HepG2 (cell line): ENCODE data around the gene PPP2R5E. TPM values are rescaled to one million over a fixed set of nuclear protein-coding genes. Genes with fewer than 3 reads are reported as not detected.

Source experiments
- AHDC1 ChIP-seq: sonication (generic); formaldehyde crosslinking; IDR thresholded peaks from 2 replicates; pipeline ENCODE4 v1.5.1; 2020; ENCODE audit warnings: mild to moderate bottlenecking, missing genetic modification reagents, borderline replicate concordance
- ATRX ChIP-seq: sonication (generic); formaldehyde crosslinking; IDR thresholded peaks from 2 replicates; pipeline ENCODE4 v1.4.0; 2020; ENCODE audit warnings: missing genetic modification reagents, borderline replicate concordance
- DNMT1 ChIP-seq: sonication (generic); formaldehyde crosslinking; IDR thresholded peaks from 2 replicates; pipeline ENCODE4 v1.5.1; 2020; ENCODE audit warnings: mild to moderate bottlenecking, missing genetic modification reagents
- FOXA1 ChIP-seq, 2 experiments: fragments of 450-650 bp in 1 of 2; sonication (generic) in 1 of 2; formaldehyde crosslinking in 1 of 2; IDR thresholded peaks; 2 replicates each; pipeline versions ENCODE4 v1.4.0 to v1.6.1; 2016 to 2020; ENCODE audit warnings: missing genetic modification reagents in 1 of 2
- GATA4 ChIP-seq: sonication (generic); IDR thresholded peaks from 2 replicates; pipeline ENCODE4 v1.6.1; 2016; ENCODE audit warnings: antibody characterized with exemption, low read depth, borderline replicate concordance
- HBP1 ChIP-seq: IDR thresholded peaks from 2 replicates; pipeline ENCODE4 v1.6.1; 2016; ENCODE audit warnings: low read depth, control low read depth
- HDAC6 ChIP-seq: fragments of 200-600 bp; sonication (generic); IDR thresholded peaks from 2 replicates; pipeline ENCODE4 v1.7.0; 2017; ENCODE audit warnings: mild to moderate bottlenecking, antibody characterized with exemption, low read length, low read depth
- MIXL1 ChIP-seq: IDR thresholded peaks from 2 replicates; pipeline ENCODE4 v1.6.1; 2016
- MNT ChIP-seq: fragments of 450-650 bp; IDR thresholded peaks from 2 replicates; pipeline ENCODE4 v1.6.1; 2016
- PPARG ChIP-seq: conservative IDR thresholded peaks from 2 replicates; pipeline ENCODE4 v1.6.1; 2016; ENCODE audit warnings: missing biosample characterization, missing genetic modification reagents
- RAD21 ChIP-seq: fragments of 450-650 bp; formaldehyde crosslinking; IDR thresholded peaks from 2 replicates; pipeline ENCODE4 v1.5.0; 2020; ENCODE audit warnings: mild to moderate bottlenecking
- SP2 ChIP-seq: sonication (generic); formaldehyde crosslinking; IDR thresholded peaks from 2 replicates; pipeline ENCODE4 v1.5.1; 2020; ENCODE audit warnings: mild to moderate bottlenecking, missing genetic modification reagents
- ZMYM4 ChIP-seq: sonication (generic); formaldehyde crosslinking; IDR thresholded peaks from 2 replicates; pipeline ENCODE4 v1.8.1; 2023; ENCODE audit warnings: mild to moderate bottlenecking, missing genetic modification reagents
- ZNF10 ChIP-seq: sonication (generic); formaldehyde crosslinking; IDR thresholded peaks from 2 replicates; pipeline ENCODE4 v1.4.0; 2020; ENCODE audit warnings: mild to moderate bottlenecking, low read depth, missing genetic modification reagents, borderline replicate concordance
- ZNF354B ChIP-seq: sonication (generic); formaldehyde crosslinking; IDR thresholded peaks from 2 replicates; pipeline ENCODE4 v1.8.0; 2022; ENCODE audit warnings: mild to moderate bottlenecking, missing genetic modification reagents
- ZNF564 ChIP-seq: sonication (generic); formaldehyde crosslinking; IDR thresholded peaks from 2 replicates; pipeline ENCODE4 v1.8.1; 2023; ENCODE audit warnings: mild to moderate bottlenecking, missing genetic modification reagents
- polyA plus RNA-seq, 8 experiments: library from polyadenylated mRNA; depleted of rRNA in 3 of 8; stranded (reverse) in 7 of 8; unstranded in 1 of 8; fragments of >200 nt; fragmentation: Illumina TruSeq in 4 of 8; extraction: Trizol in 4 of 8; gene quantifications; 2 replicates each; pipeline versions ENCODE4 v1.2.1 to v1.2.3, GENCODE V29; 2011 to 2016; ENCODE audit warnings: low read depth in 4 of 8, missing spikeins in 1 of 8, mixed read lengths in 1 of 8; ENCODE audit not compliant: insufficient read depth in 1 of 8
- total RNA-seq, 5 experiments: library from RNA; depleted of rRNA; stranded (reverse); fragments of >200 nt; fragmentation: Illumina TruSeq; extraction: Trizol; gene quantifications; 2 replicates each; pipeline ENCODE4 v1.2.3, GENCODE V29; 2016; ENCODE audit warnings: low read depth in 1 of 5
- TF ChIP-seq, protein P1 (sequence below): sonication (generic); formaldehyde crosslinking; IDR thresholded peaks from 2 replicates; pipeline ENCODE4 v1.4.0; 2020; ENCODE audit warnings: missing genetic modification reagents

PPP2R5E gene
- total and polyA plus RNA-seq, 2 of the 13 experiments (the other 11 are each of a cell fraction or from before 2014, with no cell fraction given) = 8.9 to 11.0 TPM

GRCh38 chr14:63457498-63457897 lies 85.7 kb downstream of the PPP2R5E start (continued):
- TF ChIP-seq, protein P1, sequence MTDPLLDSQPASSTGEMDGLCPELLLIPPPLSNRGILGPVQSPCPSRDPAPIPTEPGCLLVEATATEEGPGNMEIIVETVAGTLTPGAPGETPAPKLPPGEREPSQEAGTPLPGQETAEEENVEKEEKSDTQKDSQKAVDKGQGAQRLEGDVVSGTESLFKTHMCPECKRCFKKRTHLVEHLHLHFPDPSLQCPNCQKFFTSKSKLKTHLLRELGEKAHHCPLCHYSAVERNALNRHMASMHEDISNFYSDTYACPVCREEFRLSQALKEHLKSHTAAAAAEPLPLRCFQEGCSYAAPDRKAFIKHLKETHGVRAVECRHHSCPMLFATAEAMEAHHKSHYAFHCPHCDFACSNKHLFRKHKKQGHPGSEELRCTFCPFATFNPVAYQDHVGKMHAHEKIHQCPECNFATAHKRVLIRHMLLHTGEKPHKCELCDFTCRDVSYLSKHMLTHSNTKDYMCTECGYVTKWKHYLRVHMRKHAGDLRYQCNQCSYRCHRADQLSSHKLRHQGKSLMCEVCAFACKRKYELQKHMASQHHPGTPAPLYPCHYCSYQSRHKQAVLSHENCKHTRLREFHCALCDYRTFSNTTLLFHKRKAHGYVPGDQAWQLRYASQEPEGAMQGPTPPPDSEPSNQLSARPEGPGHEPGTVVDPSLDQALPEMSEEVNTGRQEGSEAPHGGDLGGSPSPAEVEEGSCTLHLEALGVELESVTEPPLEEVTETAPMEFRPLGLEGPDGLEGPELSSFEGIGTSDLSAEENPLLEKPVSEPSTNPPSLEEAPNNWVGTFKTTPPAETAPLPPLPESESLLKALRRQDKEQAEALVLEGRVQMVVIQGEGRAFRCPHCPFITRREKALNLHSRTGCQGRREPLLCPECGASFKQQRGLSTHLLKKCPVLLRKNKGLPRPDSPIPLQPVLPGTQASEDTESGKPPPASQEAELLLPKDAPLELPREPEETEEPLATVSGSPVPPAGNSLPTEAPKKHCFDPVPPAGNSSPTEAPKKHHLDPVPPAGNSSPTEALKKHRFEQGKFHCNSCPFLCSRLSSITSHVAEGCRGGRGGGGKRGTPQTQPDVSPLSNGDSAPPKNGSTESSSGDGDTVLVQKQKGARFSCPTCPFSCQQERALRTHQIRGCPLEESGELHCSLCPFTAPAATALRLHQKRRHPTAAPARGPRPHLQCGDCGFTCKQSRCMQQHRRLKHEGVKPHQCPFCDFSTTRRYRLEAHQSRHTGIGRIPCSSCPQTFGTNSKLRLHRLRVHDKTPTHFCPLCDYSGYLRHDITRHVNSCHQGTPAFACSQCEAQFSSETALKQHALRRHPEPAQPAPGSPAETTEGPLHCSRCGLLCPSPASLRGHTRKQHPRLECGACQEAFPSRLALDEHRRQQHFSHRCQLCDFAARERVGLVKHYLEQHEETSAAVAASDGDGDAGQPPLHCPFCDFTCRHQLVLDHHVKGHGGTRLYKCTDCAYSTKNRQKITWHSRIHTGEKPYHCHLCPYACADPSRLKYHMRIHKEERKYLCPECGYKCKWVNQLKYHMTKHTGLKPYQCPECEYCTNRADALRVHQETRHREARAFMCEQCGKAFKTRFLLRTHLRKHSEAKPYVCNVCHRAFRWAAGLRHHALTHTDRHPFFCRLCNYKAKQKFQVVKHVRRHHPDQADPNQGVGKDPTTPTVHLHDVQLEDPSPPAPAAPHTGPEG (CRISPR knock-in tag) = no peak
- TF ChIP-seq HBP1 (peak; percentile 83), FOXA1 (IDR thresholded peaks at IDR 0.05) (no peak), FOXA1 (CRISPR knock-in tag; IDR thresholded peaks at IDR 0.05) (no peak), RAD21 (peak; percentile 45; the same call in 1 of the 2 replicates), AHDC1 (CRISPR knock-in tag) (peak; percentile 32; the same call in 1 of the 2 replicates), DNMT1 (CRISPR knock-in tag) (no peak), MIXL1 (CRISPR knock-in tag) (peak; percentile 99), ATRX (CRISPR knock-in tag) (no peak), GATA4 (no peak), ZMYM4 (peak; percentile 91), ZNF10 (CRISPR knock-in tag) (no peak), SP2 (CRISPR knock-in tag) (no peak), MNT (no peak), ZNF564 (CRISPR knock-in tag) (no peak), ZNF354B (CRISPR knock-in tag) (no peak), PPARG (CRISPR knock-in tag) (0 out of 2 replicates have a peak, but pooled peaks have one; percentile 23), HDAC6 (no peak)
